GM19023 (cell line): ENCODE measurements around the gene SYT8.

Experiments
- ATAC-seq: cut with Tn5 transposase; IDR thresholded peaks from one replicate; pipeline ENCODE4 v1.9.1; 2021; ENCODE audit warnings: mild to moderate bottlenecking, moderate library complexity; ENCODE audit not compliant: unreplicated experiment

The SYT8 gene

GRCh38 chr11:1844221-1845094 lies 9.7 kb downstream of the SYT8 start:
- no peak for ATAC-seq

GRCh38 chr11:1845095-1845429 lies 10.3 kb downstream of the SYT8 start:
- no peak for ATAC-seq

DNA sequence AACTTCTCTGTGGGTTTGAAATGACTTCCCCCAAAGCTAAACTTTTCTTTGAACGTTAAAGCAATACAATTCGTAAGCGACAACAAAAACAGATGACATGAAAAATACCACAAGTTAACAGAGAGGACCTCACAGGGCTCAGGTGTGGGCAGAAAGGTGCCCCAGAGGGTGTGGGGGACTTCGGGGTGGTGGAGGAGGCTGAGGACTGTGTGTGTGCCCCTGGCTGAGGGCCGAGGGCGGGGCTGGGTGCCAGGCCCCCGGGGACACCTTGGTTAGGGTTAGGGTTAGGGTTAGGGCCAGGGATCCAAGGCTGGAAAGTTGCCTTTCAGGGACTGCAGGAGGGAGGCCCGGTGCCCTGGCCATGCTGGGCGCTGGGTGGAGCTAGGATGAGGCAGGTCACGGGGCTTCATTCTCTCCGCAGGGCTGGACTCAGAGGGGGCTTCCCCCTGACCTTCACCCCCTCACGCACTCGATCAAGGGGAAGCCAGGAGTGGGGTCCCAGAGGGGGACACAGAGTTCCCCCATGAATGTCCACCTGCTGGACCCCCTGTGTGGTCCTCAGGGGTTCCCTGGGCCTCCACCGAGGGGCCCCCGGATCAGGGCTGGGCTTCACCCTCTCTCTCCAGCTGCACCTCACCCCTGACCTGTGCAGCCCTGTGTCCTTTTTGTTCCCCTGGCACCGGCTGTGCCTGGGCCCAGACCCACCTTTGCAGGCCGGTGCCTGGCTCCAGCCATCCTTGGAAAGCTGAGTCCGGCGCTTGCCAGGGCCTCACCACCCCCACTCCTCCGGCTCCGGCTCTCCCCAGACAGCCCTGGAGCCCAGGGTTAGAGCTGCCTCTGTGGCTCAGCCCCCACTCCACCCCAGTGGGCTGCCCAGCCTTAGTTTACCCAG lies 11.0 kb downstream of the SYT8 start:
- ATAC-seq = no peak

DNA sequence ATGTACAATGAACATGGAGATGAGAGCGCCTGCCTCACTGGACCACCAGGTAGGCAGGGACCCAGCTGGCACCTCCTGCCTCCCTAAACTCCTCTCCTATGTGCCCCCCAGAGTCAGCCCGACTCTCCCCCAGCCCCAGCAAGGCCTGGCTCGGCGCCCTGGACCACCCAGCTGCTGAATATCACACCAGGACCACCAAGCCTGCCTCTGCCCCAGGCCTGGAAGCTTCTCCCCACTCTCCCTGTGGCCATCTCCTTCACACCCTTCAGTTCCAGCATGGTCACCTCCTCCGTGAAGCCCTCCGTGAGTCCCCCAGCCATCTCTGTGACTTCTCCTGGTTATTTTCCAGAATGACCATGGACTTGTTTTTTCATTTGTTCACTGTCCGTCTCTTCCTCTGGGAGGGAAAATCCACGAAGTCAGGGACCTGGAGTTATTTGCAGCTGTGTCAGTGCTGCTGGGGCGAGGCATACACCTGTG lies 11.7 kb downstream of the SYT8 start:
- ATAC-seq = no peak

- no peak for ATAC-seq
Measured at GRCh38 chr11:1847006-1847735, 12.4 kb downstream of the SYT8 start.

DNA sequence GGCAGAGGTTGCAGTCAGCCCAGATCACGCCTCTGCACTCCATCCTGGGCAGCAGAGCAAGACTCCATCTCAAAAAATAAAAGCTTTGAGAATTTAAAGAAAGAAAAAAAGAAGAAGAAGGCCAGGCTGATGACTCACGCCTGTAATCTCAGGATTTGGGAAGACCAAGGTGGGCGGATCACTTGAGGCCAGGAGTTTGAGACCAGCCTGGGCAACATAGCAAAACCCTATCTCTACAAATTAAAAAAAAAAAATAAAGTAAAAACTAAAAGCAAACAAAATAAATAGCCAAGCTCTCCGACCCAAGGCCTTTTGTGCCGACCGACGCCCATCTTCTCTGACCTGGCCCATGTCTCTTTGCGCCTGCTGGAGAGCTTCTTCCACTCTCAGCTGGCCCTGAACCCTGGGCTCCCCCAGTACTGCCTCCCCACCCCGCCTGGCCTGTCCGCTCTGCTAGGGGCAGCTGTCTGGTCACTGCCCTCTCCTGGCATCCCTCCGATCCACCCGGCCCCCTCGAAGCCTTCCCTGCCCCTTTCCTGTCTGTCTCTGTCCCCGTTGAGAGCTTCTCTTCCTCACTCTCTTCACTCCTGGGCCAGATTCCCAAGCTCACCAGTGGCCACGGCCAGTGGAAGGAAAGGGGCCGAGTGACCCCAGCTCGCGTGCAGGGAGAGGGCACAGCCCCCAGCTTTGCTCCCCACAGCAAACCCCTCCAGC lies 13.3 kb downstream of the SYT8 start:
- no peak for ATAC-seq

GRCh38 chr11:1848640-1849430 lies 14.0 kb downstream of the SYT8 start:
- no peak for ATAC-seq

- no peak for ATAC-seq
Measured at GRCh38 chr11:1851468-1852180, 16.8 kb downstream of the SYT8 start.

- no peak for ATAC-seq
Measured at GRCh38 chr11:1852271-1852876, 17.6 kb downstream of the SYT8 start.

DNA sequence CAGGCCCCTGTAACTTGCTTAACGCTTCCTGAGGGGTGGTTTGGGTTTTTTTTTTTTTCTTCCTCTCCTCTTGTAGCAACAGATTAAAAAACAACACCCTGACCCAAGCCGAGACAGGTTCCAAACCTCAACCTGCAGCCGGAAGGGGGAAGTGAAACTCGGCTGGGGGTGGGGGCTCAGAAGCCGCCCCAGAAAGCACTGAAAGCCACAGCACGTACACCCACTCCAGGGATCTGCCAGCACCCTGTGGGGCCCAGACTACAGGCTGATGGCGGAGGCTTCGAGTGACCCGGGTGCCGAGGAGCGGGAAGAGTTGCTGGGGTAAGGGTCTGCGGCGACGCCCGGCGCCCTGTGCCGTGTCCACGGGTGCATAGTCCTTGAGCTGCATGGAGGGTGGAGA lies 18.1 kb downstream of the SYT8 start, which contains the start of gene LSP1:
Gene LSP1, plus strand, starts transcription at position 208 of the 400 bp plus-strand sequence. Its CDS starts 61 bp downstream, at position 269.
- peak; percentile 47 for ATAC-seq

- no peak for ATAC-seq
Measured at GRCh38 chr11:1853376-1854131, 18.8 kb downstream of the SYT8 start.

GRCh38 chr11:1854132-1854948 lies 19.6 kb downstream of the SYT8 start:
- peak; percentile 31 for ATAC-seq

DNA sequence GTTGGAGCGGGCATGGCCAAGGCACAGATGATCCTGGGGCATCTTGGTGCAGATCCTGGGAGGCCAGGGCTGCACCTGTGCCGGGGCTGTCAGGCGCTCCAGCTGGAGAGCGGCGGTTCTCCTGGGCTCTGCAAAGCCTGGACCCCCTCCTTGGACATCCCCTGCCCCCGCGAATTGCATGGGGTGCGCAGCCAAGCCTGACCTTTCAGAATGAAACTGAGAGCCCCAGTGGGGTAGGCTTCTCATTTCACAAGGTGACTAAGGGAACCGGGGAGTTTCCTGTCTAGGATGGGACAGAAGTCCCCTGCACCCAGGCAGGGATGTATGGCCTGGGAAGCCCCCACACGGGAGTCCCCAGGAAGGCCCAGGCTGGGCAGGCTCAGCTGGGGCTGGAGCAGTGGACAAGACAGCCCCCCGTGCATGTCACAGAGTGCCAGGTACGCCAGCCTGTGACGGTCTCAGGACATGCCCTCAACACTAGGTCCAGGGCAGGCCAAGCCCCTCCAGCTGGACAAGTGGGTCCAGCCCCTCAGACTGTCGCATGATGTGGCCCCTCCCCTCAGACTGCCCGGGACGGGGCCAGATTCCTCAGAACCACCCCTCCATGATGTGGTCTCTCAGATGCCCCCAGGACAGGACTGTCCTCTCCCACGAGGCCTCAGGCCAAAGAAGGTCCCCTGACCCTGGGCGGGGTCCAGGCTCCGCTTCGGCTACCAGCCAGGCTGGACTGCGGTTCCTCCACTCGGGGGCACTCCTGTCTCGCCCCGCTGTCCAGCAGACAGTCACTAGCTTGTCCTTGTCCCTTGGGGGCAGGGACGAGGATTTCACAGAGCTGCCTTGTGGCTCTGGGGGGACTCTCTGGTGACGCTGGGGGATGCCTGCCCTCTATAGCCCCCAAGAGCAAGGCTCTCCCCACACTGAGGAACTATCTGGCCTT lies 20.4 kb downstream of the SYT8 start:
- ATAC-seq = peak; percentile 38

DNA sequence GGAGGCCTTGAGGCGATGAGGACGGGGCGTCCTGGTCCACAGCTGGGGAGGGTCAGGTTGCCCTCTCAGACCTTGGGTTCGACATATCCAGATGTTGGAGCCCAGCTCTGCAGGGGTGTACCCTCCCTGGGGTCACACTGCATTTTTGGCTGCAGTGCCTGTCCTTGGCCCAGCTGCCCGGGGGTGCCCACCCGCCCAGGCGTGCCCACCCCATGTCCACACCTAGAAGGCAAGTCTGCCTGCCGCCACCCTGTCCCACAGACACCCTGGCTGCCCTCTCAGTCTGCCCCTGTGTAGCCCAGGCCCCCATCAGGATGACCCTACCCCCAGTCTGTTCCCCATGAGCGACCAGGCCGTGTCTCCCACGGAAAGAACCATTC lies 21.1 kb downstream of the SYT8 start:
- no peak for ATAC-seq

DNA sequence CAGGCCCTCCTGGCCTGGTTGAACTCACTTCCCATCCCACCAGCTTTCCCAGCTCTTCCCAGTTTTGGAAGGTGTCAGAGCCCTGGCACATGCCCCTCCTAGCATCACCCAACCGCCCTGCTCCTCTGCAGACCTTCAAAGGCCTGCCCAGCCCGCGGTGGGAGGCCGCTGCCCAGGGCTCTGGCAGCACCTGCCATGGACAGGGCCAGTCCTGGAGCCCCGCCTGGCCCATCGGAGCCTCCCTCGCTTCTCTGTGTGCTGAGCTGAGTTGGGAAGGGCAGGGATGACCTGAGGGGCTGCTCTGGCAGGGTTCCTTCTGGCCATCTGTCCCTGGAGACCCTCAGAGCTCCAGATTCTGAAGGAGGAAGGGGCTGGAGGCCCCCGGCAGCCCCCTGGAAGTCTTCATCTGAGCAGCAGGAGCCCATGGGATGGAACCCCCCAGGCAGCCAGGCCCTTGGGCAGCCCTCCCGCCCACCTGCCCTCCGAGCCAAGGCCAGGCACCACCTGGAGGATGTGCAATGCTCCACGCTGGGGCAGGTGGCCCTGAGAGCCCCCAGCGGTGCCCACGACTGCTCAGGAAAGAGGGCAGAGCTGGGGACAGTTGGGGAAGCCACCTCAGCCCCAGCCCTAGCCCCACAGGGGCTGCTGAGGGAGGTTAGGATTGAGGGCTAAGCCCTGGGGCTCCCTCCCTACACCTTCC lies 21.7 kb downstream of the SYT8 start:
- no peak for ATAC-seq
